NCI-H524 treated with DMSO at 0.1 percent for 48 hours (cell line): ENCODE measurements around the gene MON1B.
A peak's percentile ranks its signal among the peaks of the same experiment; 100 is the strongest.
"Not testable (repeated sequence)": the region's sequence is repeated elsewhere in the genome, so short reads cannot be mapped to it uniquely, and the experiment has no call there.

Source experiments
- DNase-seq: peaks from one replicate; lab custom pipeline; 2025; lab: John Stamatoyannopoulos, UW

The MON1B gene

DNA sequence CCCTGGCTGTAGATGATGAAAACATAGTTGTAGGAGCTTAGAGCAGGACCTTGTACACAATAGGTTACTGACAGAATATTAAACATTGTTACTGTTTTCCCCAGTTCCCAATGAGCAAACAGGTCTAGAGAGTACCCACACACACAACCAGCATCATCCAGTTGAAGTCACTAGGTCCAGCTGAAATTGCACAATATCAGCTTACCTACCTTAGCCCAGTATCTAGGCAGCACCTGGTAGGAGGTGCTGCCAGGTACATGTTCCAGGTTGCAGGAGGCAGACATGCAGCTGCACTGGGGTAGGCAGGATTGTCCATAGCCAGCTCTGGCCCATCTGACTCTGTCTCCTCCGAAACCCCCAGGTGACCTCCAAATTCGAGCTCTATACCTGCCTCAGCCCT lies 6.8 kb downstream of the MON1B start:
- DNase-seq, result no peak

GRCh38 chr16:77199211-77199610 lies 8.2 kb downstream of the MON1B start, which contains the start of gene SYCE1L:
SYCE1L (plus strand) TSS chr16:77199408; CDS start chr16:77199452, 44 bp downstream.
- no peak for DNase-seq

- no peak for DNase-seq
Observed at GRCh38 chr16:77206533-77206932, 15.5 kb downstream of the MON1B start.

GRCh38 chr16:77207030-77207429 lies 16.0 kb downstream of the MON1B start:
- DNase-seq, result no peak

GRCh38 chr16:77208382-77208781 lies 17.4 kb downstream of the MON1B start:
- DNase-seq, result no peak

DNA sequence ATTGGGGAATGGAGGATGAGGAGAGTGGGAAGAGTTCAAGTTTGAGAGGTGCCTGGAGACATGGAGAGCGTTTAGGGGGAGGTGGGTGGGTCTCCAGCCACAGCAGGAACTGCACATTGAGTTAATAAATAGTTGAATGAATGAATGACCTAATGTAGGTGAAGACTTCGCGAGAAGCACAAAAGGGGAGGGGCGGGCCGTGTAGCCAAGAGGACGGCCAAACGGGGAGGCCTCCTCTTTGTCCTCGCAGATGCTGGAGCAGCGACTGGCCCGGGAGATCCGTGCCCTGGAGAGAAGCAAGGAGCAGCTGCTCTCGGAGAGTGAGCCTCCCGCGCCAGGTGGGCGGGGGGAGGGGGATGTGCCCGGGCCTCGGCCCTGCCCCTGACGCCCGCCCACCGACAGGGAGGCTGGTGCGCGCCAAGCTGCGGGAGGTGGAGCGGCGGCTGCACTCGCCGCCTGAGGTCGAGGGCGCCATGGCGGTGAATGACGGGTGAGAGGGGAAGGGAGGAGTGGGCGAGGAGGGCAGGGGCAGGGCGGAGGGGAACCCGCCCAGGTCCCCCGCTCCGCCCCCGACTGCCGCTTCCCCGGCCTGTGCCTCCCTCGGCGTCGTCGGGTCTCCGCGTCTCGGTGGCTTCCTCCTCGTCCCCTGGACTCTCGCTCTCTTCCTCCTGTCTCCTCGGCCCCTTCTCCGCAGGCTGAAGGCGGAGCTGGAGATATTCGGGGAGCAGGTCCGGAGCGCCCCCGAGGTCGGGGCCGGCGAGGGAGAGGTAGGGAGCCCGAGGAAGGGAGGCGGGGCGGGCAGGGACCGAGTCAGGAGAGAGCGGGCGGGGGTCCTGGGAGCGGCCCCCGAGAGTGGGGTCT lies 21.1 kb downstream of the MON1B start:
- DNase-seq, result peak; percentile 52

DNA sequence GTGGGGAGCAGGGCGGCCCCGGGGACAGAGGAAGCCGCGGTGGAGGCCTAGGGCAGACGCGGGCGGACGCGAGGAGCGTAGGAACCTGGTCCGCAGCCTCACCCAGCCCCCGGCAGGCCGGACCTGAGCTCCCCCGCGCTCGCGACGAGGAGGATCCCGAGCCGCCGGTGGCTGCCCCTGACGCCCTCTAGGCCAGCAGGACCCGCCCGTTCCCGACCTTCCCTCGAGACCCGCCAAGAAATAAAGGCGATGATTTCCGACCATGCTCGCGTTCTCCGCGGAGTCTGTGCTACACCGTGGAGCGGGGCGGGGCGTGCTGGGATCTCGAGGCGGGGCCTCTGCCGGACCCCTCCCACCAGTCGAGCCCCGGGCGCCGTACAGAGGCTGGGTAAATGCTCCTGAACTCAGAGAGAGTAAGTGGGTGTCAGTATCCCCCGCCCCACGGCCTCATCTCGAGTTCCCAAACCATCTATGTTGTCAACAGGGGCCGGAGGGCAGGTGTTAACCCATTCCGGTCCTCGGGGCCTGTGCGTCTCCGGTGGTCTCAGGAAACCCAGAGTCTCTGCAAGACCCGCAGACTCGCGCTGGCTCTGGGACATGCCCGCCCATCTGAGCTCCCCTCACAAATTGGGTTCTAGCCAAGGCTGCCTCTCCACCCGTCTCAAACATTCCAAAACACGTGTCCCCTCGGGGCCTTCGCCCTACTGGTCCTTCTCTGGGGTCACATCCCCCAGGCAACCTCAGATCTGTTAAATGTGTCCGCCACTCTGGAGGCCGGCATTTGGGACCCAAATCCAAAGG lies 22.0 kb downstream of the MON1B start:
- DNase-seq, result no peak

GRCh38 chr16:77213542-77214106 lies 22.6 kb downstream of the MON1B start:
- no peak for DNase-seq

DNA sequence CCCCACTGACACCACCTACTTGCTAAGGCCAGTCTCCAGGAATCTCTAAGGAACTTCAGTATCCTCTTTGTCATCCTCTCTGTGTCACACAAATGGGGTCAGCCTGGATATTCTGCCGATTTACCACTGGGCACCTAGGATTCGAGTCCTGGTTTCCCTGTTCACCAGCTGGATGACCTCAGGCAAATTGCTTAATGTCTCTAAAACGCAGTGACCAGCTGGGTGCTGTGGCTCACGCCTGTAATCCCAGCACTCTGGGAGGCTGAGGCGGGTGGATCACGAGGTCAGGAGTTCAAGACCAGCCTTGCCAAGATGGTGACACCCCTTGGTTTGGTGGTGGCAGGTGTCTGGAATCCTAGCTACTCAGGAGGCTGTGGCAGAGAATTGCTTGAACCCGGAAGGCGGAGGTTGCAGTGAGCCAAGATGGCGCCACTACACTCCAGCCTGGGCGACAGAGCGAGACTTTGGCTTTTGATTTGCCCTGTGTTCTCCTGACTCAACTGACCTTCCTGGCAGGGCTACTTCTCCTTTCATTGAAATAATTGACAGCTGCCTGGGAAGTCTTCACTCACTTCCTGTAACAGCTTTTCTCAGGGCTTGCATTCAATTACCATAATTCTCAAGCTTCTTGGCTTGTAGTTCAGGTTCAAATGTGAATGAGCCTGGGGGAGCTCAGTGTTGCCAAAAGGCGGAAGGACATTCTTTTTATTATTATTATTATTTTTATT lies 23.6 kb downstream of the MON1B start:
- DNase-seq, result no peak

DNA sequence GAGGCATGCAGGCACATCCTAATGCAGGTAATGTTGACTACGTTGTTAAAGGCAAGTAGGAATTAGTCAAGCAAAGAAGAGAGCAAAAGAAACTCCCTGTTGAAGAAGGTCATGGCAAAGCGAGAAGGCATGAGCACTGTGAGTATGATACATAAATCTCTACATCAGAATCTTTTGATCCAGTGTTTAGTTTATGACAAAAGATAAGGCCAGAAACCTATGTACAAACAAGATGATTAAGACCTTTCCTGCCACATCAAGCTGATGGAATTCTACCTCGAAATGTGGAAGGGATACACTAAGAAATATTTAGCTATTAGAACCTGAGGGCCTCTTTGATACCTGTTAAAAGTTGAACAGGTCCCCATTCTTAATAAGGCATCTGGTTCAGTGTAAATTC lies 28.4 kb downstream of the MON1B start:
- no peak for DNase-seq

DNA sequence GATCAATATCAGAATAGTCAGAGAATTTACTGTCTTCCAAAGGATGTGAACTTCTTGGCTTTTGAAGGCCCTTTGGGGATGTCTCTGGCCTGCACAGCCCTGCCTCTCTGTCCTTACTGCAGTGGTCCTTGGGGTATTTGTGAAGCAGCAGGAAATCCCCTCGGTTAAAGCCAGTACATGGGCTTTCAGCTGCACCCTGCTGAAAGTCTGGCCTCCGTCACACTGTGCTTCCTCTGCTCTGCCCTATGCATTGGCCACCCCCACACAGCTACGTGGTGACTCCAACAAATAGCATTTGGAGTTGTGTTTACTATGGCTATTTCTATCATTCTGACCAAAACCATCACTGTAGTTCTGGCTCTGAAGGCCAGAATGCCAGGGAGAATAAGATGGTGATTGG lies 29.4 kb downstream of the MON1B start:
- no peak for DNase-seq

GRCh38 chr16:77221482-77221881 lies 30.5 kb downstream of the MON1B start:
- DNase-seq, result no peak

DNA sequence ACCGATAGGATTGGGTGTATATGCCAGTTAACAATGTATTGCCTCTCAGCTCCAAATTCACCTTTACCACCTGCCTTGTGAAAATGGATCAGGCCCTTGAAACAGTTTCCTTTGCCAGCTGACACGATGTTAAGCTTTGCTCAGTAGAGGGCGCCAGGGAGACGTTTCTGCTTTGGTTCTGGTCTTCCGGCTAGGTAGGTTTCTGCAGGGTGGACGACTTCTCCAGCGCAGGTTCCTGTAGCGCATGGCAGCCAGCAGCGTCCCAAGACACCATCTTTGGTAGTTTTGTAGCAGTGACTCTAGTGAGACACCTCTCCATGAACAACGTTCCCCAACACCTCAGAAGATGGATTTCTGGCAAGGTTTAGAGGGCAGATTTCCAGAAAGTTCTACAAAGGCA lies 32.2 kb downstream of the MON1B start:
- DNase-seq, result no peak

DNA sequence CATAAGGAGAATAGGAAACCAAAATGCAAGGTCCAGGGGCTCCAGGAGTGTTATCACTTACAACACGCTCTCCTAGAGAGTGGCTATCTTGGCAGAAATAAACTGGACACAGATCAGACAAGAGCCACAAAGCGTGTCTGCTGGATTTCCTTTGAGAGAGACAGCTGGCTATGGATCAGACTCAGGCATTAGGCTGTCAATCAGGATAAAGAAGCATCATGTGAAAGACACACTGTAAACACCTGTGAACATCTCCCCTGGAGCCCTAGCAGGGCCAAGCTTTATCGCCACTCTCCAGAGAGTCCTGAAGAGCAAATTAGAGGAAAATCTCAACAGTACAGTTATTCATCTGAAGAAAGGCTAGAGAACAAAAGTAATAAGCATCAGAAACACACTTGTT lies 34.2 kb downstream of the MON1B start:
- peak; percentile 26 for DNase-seq

DNA sequence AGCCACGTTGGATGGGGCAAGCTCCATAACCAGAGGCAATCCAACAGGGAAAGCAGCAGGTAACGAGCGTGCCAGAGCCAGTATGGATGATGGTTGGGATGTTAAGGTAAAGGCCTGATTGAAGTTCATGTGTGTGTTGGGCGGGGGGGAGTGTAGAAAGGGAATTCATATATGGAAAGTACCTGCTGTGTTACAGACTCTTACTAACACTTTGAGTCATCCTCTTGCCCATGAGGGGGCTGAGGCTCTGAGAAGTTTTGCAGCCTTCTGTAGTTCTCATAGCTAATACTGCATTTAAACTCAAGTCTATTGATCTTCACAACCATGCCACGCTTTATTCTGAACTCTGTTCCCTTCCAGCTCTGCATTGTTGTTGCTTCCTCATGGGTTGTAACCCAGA lies 36.8 kb downstream of the MON1B start:
- DNase-seq, result no peak

- DNase-seq, result no peak
Observed at GRCh38 chr16:77231047-77231446, 40.1 kb downstream of the MON1B start.

DNA sequence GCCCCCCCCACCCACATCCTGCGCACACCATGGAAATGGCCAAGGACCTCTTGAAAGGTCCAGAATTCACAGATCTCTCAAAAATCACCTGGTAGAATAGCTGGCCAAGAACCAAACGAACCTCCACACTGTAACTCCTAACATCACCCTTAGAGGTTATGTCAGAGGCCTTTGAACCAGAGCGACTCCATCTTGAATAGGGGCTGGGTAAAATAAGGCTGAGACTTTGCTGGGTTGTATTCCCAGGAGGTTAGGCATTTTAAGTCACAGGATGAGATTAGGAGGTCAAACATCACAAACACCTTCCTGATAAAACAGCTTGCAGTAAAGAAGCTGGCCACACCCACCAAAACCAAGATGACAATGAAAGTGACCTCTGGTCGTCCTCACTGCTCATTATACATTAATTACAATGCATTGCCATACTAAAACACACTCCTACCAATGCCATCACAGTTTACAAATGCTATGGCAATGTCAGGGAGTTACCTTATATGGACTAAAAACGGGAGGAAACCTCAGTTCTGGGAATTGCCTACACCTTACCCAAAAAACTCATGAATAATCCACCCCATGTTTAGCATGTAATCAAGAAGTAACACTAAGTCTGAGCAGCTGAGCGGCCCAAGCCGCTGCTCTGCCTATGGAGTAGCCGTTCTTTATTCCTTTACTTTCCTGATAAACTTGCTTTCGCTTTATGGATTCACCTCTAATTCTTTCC lies 43.0 kb downstream of the MON1B start:
- no peak for DNase-seq

DNA sequence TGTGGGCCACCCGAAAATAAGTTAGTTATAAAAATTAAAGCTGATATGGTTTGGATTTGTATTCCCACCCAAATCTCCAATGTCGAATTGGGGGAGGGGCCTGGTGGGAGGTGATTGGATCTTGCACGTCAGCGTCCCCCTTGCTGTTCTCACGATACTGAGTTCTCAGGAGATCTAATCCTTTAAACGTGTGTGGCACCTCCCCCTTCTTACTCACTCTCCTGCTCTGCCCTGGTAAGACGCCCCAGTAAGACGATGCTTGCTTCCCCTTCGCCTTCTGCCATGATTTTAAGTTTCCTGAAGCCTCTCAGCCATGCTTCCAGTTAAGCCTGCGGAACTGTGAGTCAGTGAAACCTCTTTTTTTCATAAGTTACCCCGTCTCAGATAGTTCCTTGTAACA lies 43.6 kb downstream of the MON1B start:
- DNase-seq, result peak; percentile 88

DNA sequence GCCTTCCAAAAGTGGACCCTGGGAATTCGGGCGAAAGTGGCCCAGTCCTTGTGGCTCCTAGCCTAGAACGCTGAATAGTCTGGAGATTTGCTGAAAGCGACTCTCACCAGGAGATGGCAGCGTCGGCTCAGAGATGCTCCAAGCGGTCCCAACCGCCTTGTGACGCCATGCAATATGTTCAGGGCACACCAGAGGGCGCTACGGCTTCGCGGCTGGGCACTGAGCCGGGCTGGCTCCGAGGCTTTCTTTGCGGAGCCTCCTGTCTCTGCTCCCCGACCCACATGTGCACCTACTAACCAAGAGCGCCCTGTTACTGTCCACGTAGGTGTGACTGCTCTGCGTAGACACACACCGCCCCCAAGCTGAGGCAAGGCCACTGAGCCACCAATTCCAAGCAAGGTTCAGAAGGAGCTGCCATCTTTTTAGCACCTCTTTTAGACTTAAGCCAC lies 45.1 kb downstream of the MON1B start:
- peak; percentile 50 for DNase-seq

DNA sequence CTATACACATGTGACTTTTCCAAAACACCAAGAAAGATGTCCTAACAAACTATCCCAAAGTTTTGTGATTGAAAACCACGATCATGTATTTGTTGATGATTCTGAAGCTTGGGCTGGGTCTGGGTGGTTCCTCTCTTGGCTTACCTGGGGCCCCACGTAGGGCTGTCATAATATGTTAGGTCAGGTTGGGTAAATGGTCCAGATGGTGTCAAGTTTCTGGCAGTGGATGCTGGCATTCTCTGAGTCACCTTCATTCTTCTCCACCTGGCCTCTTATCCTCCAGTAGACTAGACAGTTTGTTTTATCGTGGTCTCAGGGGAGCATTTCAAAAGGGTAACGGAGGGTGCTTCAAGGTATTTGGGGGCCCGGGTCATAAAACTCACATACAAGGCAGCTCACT lies 47.6 kb downstream of the MON1B start:
- no peak for DNase-seq

DNA sequence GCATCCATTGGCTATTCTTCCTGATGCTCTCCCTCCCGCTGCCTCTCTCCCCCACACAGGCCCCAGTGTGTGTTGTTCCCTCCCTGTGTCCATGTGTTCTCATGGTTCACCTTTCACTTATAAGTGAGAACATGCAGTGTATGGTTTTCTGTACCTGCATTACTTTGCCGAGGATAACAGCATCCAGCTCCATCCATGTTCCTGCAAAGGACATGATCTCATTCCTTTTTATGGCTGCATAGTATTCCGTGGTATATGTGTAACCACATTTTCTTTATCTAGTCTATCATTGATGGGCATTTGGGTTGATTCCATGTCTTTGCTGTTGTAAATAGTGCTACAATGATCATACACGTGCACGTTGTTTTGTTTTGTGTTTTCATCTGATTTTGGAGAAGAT lies 51.5 kb downstream of the MON1B start:
- DNase-seq, result not testable (repeated sequence)
